Stimulated activated CD8-positive, alpha-beta memory T cell treated with anti-CD3 and anti-CD28 coated beads, Interleukin-12 subunit alpha, Interleukin-12 subunit beta, amount 100 ng/mL, for 4 hours (primary cell): ENCODE measurements around the gene NHLH1.

ENCODE experiments used
- DNase-seq: peaks from one replicate; pipeline ENCODE4 v3.0.0-alpha.2; 2020; ENCODE audit warnings: low read depth

The NHLH1 gene

DNA sequence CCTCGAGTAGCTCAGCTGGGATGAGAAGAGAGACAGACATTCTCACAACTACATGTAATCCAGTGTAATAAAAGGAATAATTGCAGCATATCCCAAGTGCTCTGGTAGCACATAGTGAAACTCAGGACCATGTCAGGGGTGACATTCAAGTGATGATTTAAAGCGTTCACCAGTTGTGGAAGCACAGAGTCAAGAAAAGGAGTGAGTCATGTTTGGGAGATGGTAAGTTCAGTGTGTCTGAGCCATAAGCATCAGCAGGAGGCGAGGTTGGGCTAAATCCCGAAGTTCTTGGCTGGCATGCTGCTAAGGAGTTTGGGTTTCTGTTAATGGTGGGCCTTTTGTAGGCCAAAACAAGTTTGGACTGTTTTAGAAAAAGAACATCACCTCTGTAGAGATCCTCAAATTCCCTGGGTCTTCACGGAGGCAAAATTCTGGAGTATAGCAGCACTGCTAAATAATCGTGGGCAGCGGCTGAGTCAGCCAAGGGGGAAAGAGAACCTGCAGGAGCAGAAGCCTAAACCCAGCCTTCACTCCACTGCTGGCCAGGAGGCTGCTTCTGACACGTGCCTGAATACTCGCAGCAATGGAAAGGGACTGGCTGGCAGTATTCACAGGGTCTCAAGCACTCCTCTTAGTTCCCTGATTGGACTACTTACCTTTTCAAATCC, 7.2 kb upstream of the NHLH1 start:
- DNase-seq = no peak

DNA sequence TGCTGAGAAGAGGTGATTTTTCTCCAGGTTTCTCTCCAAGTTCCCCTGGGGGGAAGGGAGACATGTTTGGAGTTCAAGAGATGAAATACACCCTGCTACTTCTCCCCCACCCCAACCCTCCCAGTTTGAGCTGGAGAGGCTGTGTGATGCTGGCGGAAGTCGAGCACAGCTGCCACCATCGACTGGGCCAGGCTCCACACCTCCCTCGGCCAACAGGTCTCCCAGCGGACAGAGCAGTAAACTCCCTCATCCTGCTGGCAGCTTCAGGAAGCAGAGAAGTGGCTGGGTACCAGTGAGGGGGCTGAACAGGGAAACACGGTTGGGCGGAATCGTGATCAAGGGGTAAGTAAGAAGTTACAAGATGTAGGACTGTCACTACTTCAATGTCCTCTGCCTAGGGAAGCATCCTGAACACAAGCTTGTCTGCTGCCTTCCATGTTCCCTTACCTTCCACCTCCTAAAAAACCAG, 6.6 kb upstream of the NHLH1 start:
- no peak for DNase-seq

GRCh38 chr1:160361199-160361598, 5.7 kb upstream of the NHLH1 start:
- DNase-seq = no peak

- no peak for DNase-seq
Observed at GRCh38 chr1:160361814-160362167, 5.1 kb upstream of the NHLH1 start.

DNA sequence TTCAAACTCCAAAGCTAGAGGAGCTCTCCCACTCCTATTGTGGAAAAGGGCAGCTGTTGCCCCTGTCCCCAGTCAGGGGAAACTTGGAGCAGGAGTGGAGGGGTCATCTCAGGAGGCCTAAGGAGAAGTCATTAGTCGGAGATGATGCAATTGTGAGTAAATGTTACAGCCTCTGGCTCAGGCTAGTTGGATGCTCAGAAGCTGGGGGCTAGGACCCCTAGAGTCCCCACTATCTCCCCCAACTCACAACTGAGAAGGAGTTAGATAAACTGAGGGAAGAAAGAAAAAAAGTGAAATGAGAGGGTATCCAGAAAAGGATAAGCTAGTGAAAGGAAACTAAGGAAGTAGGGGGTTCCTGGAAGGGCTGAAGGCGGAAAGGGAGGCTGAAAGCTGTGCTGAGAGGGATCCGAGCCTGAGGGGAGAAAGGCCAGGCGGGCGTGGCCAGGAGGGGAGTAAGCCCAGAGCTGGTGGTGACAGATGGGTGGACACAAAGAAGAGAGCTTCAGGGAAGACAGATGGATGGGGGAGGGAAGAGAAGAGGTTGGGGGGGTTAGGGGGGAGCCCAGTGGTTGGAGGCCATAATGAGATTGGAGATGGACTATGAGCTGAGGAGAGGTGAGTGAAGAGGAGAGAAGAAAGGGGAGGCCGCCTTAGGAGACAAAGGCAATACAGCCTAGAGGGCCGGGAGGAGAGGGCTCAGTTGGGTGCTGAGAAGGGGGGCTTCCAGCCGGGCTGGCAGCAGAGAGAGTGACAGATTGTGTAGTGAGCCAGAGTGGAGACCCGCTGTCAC, 4.5 kb upstream of the NHLH1 start:
- DNase-seq = no peak

DNA sequence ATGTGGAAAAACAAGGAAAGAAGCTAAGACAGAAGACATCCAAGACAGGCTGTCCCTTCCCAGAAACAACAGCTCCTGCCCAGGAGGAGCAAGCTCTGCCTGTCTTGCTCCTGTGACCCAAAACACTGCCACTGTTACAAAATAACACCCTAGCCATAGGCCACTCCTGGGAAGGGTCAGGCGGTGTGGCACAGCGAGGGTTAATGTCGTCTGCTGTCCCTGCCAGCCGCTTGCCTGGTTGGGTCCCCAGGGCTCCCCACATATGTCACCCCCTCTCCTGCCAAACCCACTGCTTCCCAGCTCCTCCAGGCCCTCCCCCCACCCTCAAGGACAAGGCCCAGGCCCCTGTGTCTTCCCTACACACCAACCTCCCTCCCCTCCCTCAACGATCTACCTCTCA, 3.9 kb upstream of the NHLH1 start:
- DNase-seq = no peak

DNA sequence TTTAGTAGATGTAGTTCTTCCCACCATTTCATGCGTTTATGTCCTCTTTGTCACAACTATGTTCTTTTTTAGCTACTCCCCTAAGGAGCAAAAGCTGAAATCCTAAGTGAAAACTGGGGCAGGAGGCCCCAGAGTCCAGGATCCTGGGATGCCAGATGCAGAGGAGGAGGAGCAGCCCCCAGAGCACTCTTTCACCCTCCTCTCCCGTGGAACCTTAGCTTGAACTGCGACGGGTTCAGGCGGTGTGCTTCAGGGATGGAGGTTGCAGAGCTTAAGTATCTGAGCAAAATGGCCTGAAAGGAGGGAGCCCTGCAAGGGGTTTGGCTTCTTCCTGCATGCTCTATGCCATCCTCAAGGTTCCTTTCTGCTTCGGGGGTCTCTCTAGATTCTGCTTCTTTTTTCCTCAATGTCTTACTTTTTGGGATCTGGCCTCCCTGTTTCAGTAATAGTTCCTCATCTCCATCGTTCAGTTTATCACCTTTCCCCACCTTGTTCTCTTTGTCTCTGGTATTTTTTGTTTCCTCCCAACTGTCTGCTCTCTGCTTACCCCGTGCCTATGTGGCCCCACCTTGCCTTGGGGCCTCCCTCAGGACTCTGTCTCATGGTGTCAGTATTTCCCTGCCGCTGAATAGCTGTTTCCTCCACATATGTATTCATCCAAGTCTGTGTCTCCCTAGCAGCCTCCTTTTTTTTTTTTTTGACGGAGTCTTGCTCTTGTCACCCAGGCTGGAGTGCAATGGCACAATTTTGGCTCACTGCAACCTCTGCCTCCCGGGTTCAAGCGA, 2.7 kb upstream of the NHLH1 start:
- no peak for DNase-seq

GRCh38 chr1:160365325-160365724, 1.5 kb upstream of the NHLH1 start:
- DNase-seq = no peak

DNA sequence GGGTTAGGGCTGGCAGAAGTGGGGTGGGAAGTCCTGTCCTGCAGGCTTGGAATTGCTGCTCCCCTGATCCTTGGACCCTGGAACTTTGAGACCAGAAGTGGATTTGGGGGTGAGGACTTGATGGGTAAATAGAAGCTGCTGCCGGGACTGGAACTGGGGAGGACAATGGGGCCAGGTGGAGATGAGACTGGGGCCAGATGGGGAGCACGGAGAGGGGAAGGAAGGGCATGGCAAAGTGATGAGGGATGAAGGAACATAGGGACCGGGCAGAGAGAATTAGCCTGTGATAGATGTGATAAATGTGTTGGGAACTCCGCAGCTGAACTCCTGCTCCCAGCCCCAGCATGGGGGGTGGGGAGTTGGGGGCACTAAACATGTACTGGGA, 637 bp downstream of the NHLH1 start:
- DNase-seq = no peak

GRCh38 chr1:160367934-160368923, 1.4 kb downstream of the NHLH1 start:
- no peak for DNase-seq

GRCh38 chr1:160369087-160369486, 2.2 kb downstream of the NHLH1 start:
- DNase-seq = no peak

- DNase-seq = no peak
Observed at GRCh38 chr1:160370561-160371345, 3.9 kb downstream of the NHLH1 start.

GRCh38 chr1:160371346-160371631, 4.4 kb downstream of the NHLH1 start:
- no peak for DNase-seq

DNA sequence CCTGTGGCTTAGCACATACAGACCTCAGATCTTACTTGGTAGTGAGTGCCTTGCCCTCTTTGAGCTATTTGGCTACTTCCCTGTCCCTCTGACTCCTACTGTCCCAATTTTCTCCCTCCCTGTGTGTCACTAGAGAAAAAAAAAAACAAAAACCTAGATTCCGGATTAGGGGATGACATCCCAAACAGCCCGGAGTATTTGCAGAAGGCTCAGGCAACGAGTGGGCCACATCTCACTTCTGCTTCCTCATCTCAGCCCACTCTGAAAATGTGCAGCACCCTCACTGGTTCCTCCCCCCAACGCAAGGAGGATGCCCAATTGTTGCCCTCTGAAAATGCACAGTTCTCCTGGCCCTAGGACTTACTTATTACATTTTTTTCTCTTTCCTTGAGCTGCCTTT, 4.9 kb downstream of the NHLH1 start:
- no peak for DNase-seq

DNA sequence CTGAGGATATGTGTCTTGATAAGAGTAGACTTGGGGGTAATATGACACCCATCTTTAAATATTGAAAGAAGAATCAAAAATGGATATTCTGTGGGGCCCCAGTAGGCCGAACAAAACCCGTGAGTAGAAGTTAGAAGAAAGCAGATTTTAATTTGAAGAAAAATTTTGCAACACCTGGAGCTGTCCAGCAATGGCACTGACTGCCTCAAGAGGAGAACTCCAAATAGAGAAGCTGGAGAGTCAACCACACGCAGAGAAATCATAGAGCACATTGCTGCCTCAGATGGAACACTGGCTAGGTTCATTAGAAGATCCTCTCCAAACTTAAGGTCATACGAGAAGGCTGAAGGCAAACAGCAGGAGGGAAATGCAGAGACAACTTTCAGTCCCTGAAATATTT, 6.8 kb downstream of the NHLH1 start:
- DNase-seq = no peak

- DNase-seq = no peak
Observed at GRCh38 chr1:160374306-160375110, 7.6 kb downstream of the NHLH1 start.

DNA sequence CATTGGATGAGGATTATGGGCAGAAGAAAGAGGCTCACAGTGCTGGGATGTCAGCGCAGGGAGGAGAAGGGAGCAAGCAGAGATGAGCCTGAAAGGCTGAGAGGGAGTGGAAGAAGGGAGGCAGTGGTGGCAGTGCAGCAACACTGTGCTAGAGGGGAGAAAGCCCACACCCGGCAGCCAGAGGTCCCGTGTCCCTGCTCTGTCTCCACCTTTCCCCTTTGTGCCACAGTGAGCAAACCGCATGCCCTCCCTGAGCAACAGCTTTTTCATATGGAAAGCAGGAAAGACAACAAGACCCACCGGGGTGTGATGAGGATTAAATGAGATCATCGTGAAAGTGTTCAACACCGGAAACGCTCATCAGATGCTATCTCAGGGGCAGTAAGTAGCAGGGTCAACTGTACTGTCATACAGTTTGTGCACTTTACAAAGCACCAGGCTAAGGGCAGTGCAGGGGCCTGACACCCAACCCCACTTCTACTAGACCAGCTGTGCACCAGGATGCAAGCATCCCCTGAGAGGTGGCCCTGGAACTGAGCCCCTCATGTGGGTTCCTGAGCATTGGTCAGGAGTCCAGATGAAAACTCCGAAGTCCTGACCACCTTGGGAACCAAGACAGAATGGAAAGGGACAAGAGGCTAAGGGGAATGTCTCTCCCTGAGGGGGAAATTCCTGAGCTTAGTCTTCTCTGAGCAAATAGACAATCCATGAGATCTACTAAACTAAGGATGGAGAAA, 9.1 kb downstream of the NHLH1 start:
- no peak for DNase-seq

DNA sequence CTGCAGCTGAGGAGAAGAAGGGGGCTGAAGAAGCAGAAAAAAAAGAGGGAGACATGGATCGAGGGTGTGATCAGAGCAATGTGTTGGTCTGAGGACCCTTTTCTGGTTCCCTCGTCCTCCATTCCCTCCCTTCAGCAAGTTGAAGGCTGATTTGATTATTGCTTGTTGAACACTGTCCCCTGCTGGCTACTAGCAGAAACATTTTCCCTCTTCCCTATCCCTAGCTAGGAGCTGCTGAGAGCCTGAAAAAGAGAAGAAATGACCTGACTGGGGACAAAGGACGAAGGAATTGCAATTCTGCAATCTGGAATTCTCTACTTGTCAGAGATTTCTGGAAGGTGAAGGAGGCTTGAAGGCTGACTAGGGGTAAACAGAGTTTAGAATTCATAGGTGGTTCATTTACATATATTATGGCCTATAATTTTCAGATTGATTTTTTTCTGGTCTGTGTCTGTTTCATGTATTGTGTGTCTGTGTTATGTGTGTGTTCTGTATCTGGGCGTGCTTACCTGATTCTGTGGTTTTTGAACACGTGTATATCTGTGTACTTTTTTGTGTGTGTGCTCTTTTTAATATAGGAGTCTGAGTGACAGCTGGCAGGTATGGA, 9.8 kb downstream of the NHLH1 start:
- DNase-seq = no peak

- DNase-seq = no peak
Observed at GRCh38 chr1:160377585-160378206, 10.8 kb downstream of the NHLH1 start.
